ENCODE data around the gene THEM5.

Gene THEM5

GRCh38 chr1:151819976-151820623, 33.4 kb downstream of the THEM5 start:
- DNase-seq (ENCODE audit: low read depth, low spot score): no peak

GRCh38 chr1:151819227-151819835, 34.2 kb downstream of the THEM5 start:
- no peak for DNase-seq (ENCODE audit: low read depth, low spot score)

- no peak for DNase-seq (ENCODE audit: low read depth, low spot score)
Measured at GRCh38 chr1:151817353-151817730, 36.2 kb downstream of the THEM5 start.

- no peak for DNase-seq (ENCODE audit: low read depth, low spot score)
Measured at GRCh38 chr1:151816548-151817352, 36.8 kb downstream of the THEM5 start.

- no peak for DNase-seq (ENCODE audit: low read depth, low spot score)
Measured at GRCh38 chr1:151815716-151816327, 37.7 kb downstream of the THEM5 start.

GRCh38 chr1:151814971-151815545, 38.5 kb downstream of the THEM5 start:
- DNase-seq (ENCODE audit: low read depth, low spot score): no peak

- DNase-seq (ENCODE audit: low read depth, low spot score): no peak
Measured at GRCh38 chr1:151814426-151814825, 39.1 kb downstream of the THEM5 start.

- DNase-seq (ENCODE audit: low read depth, low spot score): no peak
Measured at GRCh38 chr1:151813271-151813977, 40.1 kb downstream of the THEM5 start.

GRCh38 chr1:151811181-151811580, 42.3 kb downstream of the THEM5 start:
- no peak for DNase-seq (ENCODE audit: low read depth, low spot score)

- DNase-seq (ENCODE audit: low read depth, low spot score): no peak
Measured at GRCh38 chr1:151809985-151810556, 43.4 kb downstream of the THEM5 start.

GRCh38 chr1:151809290-151809984, 44.1 kb downstream of the THEM5 start:
- no peak for DNase-seq (ENCODE audit: low read depth, low spot score)

- no peak for DNase-seq (ENCODE audit: low read depth, low spot score)
Measured at GRCh38 chr1:151807766-151808165, 45.7 kb downstream of the THEM5 start.

- no peak for DNase-seq (ENCODE audit: low read depth, low spot score)
Measured at GRCh38 chr1:151807131-151807530, 46.4 kb downstream of the THEM5 start.

- DNase-seq (ENCODE audit: low read depth, low spot score): no peak
Measured at GRCh38 chr1:151806170-151806569, 47.3 kb downstream of the THEM5 start.

GRCh38 chr1:151805066-151805820, 48.3 kb downstream of the THEM5 start, which contains the start of gene LINGO4:
Gene LINGO4 (minus strand): TSS chr1:151805419. CDS start chr1:151802704, 2,715 bp downstream.
- DNase-seq (ENCODE audit: low read depth, low spot score): no peak

- no peak for DNase-seq (ENCODE audit: low read depth, low spot score)
Measured at GRCh38 chr1:151803915-151804314, 49.6 kb downstream of the THEM5 start.

GRCh38 chr1:151803164-151803563, 50.3 kb downstream of the THEM5 start:
- DNase-seq (ENCODE audit: low read depth, low spot score): no peak

GRCh38 chr1:151802372-151802771, 51.1 kb downstream of the THEM5 start:
- DNase-seq (ENCODE audit: low read depth, low spot score): no peak

GRCh38 chr1:151801846-151802245, 51.7 kb downstream of the THEM5 start:
- no peak for DNase-seq (ENCODE audit: low read depth, low spot score)

Measured in ELF-1 (cell line).